HCT116 (cell line): Measurements from ENCODE around the gene ZNF148. TPM values are rescaled to one million over a fixed set of nuclear protein-coding genes. Genes with fewer than 3 reads are reported as not detected.

Experiments used
- ATAC-seq: fragments of 200-7000 bp; cut with Tn5 transposase; 2 replicates; pipeline ENCODE4 v1.9.1; 2020; ENCODE audit warnings: mild to moderate bottlenecking, moderate library complexity
- BruUV-seq: library from RNA; stranded (reverse); fragments of 400-500 nt; replicated peaks from 2 replicates; lab custom pipeline; 2021; lab: Mats Ljungman, UMichigan
- CTCF ChIA-PET: fragments of 300-600 bp; sonication (Branson Sonifier 250); formaldehyde crosslinking; loops from one replicate; lab custom pipeline; 2021; ENCODE audit warnings: antibody characterized with exemption; lab: Charles Lee
- POLR2A ChIA-PET: fragments of 300-600, 350-600 bp; sonication (Branson Sonifier 250); formaldehyde crosslinking; loops from one replicate; lab custom pipeline; 2021; ENCODE audit warnings: antibody characterized with exemption; lab: Charles Lee
- RAD21 ChIA-PET, 2 experiments: fragments of 300-600 bp; sonication (Branson Sonifier 250); formaldehyde crosslinking; loops; one replicate each; lab custom pipeline; 2023; ENCODE audit warnings: low total read pairs in 2 of 2; ENCODE audit not compliant: uncharacterized antibody in 2 of 2, unreplicated experiment in 2 of 2, low non-redundant PET in 1 of 2; lab: Charles Lee
- DNase-seq: peaks from one replicate; pipeline ENCODE4 v3.0.0-alpha.2; 2010; ENCODE audit warnings: low read depth, low spot score
- H2AFZ ChIP-seq: fragments of 200-600 bp; shearing (Covaris generic), sonication (generic); 2 replicates; pipeline ENCODE4 v1.6.1; 2017; ENCODE audit warnings: low read depth, mixed run types, mixed read lengths, antibody characterized with exemption, low read length; ENCODE audit not compliant: poor library complexity, severe bottlenecking
- H3K27ac ChIP-seq: 2 replicates; pipeline ENCODE4 v1.5.1; 2012; ENCODE audit warnings: low read depth, low read length
- H3K27me3 ChIP-seq: fragments of 200-600 bp; sonication (generic); 2 replicates; pipeline ENCODE4 v1.6.1; 2016; ENCODE audit warnings: mixed run types, low read length, mixed read lengths; ENCODE audit not compliant: insufficient read depth
- H3K36me3 ChIP-seq, 2 experiments: fragments of 200-500 bp in 1 of 2; fragments of 200-600 bp in 1 of 2; sonication (Bioruptor generic) in 1 of 2; sonication (generic) in 1 of 2; 2 replicates each; pipeline versions ENCODE4 v1.5.1 to v1.6.1; 2014 to 2016; ENCODE audit warnings: low read length in 2 of 2, inconsistent platforms in 1 of 2, mixed read lengths in 1 of 2, mixed run types in 1 of 2; ENCODE audit not compliant: insufficient read depth in 2 of 2, control insufficient read depth in 1 of 2
- H3K4me1 ChIP-seq, 2 experiments: fragments of 200-600 bp in 1 of 2; sonication (generic) in 1 of 2; 2 replicates each; pipeline versions ENCODE4 v1.5.1 to v1.6.1; 2012 to 2017; ENCODE audit warnings: low read length in 2 of 2, inconsistent platforms in 1 of 2, mild to moderate bottlenecking in 1 of 2, mixed read lengths in 1 of 2, mixed run types in 1 of 2, moderate library complexity in 1 of 2; ENCODE audit not compliant: insufficient read depth in 2 of 2, control insufficient read depth in 1 of 2
- H3K4me2 ChIP-seq: fragments of 200-600 bp; sonication (generic); 2 replicates; pipeline ENCODE4 v1.6.1; 2017; ENCODE audit warnings: mixed run types, low read length, mixed read lengths
- H3K4me3 ChIP-seq, 2 experiments: fragments of 200-600 bp in 1 of 2; sonication (generic) in 1 of 2; replicated peaks in 1 of 2; 2 replicates each; pipeline ENCODE4 v1.5.1; 2011 to 2016; ENCODE audit warnings: low read length in 2 of 2, control low read depth in 1 of 2, low read depth in 1 of 2, mild to moderate bottlenecking in 1 of 2, mixed read lengths in 1 of 2, mixed run types in 1 of 2
- H3K79me2 ChIP-seq: fragments of 200-600 bp; sonication (generic); 2 replicates; pipeline ENCODE4 v1.6.1; 2017; ENCODE audit warnings: mild to moderate bottlenecking, mixed run types, low read length, moderate library complexity, mixed read lengths; ENCODE audit not compliant: insufficient read depth
- H3K9ac ChIP-seq: fragments of 200-600 bp; sonication (generic); 2 replicates; pipeline ENCODE4 v1.6.1; 2016; ENCODE audit warnings: low read length, mixed read lengths
- H3K9me2 ChIP-seq: fragments of 200-600 bp; sonication (generic), shearing (Covaris generic); 2 replicates; pipeline ENCODE4 v1.6.1; 2017; ENCODE audit warnings: mixed run types, mild to moderate bottlenecking, moderate library complexity; ENCODE audit not compliant: insufficient read depth
- H3K9me3 ChIP-seq, 2 experiments: fragments of 200-500 bp in 1 of 2; fragments of 200-600 bp in 1 of 2; sonication (Bioruptor generic) in 1 of 2; sonication (generic) in 1 of 2; 2 replicates each; pipeline ENCODE4 v1.6.1; 2014 to 2017; ENCODE audit warnings: low read length in 2 of 2, mixed read lengths in 2 of 2, inconsistent platforms in 1 of 2, low read depth in 1 of 2, mild to moderate bottlenecking in 1 of 2, mixed run types in 1 of 2, moderate library complexity in 1 of 2; ENCODE audit not compliant: control insufficient read depth in 1 of 2, insufficient read depth in 1 of 2
- H4K20me1 ChIP-seq: fragments of 200-600 bp; sonication (generic), shearing (Covaris generic); 2 replicates; pipeline ENCODE4 v1.6.1; 2017; ENCODE audit warnings: mixed run types, mild to moderate bottlenecking, moderate library complexity; ENCODE audit not compliant: insufficient read depth
- EZH2 ChIP-seq: fragments of 200-600 bp; sonication (generic); IDR thresholded peaks from 2 replicates; pipeline ENCODE4 v1.6.1; 2017; ENCODE audit warnings: antibody characterized with exemption, mixed run types
- JUND ChIP-seq: IDR thresholded peaks from 2 replicates; pipeline ENCODE4 v1.6.1; 2012
- intact Hi-C: fragments of 100-400 bp; cut with micrococcal nuclease; formaldehyde crosslinking; loops from 2 replicates; pipeline ENCODE4 v1.10.0; 2022
- total RNA-seq: library from RNA; stranded (reverse); gene quantifications from one replicate; pipeline ENCODE4 v1.2.1, GENCODE V29; 2021; ENCODE audit not compliant: unreplicated experiment
- TF ChIP-seq, protein P1 (sequence below): IDR thresholded peaks from 2 replicates; pipeline ENCODE4 v1.6.1; 2011; ENCODE audit warnings: mild to moderate bottlenecking, low read length, moderate library complexity; ENCODE audit not compliant: insufficient replicate concordance; ENCODE audit errors: extremely low read depth

ZNF148 gene
- total RNA-seq, 1 experiment from 2014 or later, result 35.0 TPM

DNA sequence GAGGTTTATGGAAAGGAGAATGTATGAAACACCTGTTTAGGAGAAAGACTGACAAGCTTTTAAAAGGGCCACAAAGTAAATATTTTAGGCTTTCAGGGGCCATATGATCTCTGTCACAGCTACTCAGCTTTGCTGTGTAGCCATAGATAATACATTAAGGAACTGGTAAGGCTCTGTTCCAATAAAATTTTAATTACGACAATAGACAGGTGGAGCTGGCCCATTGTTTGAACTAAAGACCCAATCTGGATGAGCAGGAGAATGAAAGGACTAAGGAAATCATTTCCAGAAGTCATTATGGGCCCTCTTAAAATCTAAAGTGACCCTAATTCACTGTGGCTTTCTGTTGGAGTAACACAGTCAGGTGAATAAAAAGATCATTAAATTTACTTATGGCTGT lies 114.1 kb downstream of the ZNF148 start:
- no peak overlapping the region for H3K4me2 ChIP-seq
- BruUV-seq, result no TSS peak
- intact Hi-C loops, result no loop called here
- ChIA-PET CTCF (no interaction called here), POLR2A (no interaction called here), RAD21 (no interaction called here)
- no peaks in the 10 kb centered on the region for H3K9me2 ChIP-seq
- ATAC-seq (no peak), DNase-seq (no peak)
- H3K9me3 ChIP-seq, result 0 out of 4 replicates have a peak, but pooled peaks cover 0 to 5% of the 10 kb centered on the region in 2 experiments
- no peaks in the 10 kb centered on the region for H3K27me3 ChIP-seq
- no peak overlapping the region for H2AFZ ChIP-seq
- H4K20me1 ChIP-seq, result peaks cover 6% of the 10 kb centered on the region; the same call in 1 of the 2 replicates
- H3K36me3 ChIP-seq, result no peaks in the 10 kb centered on the region
- H3K4me1 ChIP-seq, result no peaks in the 10 kb centered on the region
- no peak overlapping the region for H3K27ac ChIP-seq
- no peak overlapping the region for H3K9ac ChIP-seq
- TF ChIP-seq JUND, result no peak
- no peak overlapping the region for H3K4me3 ChIP-seq
- H3K79me2 ChIP-seq, result peaks cover 6% of the 10 kb centered on the region

DNA sequence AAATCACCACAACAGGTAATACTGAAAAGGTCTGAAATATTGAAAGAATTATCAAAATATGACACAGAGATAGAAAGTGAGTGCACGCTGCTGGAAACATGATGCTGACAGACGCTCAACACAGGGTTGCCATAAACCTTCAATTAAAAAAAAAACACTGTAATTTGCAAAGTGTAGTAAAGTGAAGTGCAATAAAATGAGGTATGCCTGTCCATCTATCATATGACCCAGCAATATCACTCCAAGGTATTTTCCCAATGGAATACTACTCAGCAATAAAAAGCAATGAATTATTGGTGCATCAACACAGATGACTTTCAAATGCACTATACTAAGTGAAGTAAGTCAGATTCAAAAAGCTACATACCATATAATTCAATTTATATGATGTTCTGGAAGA lies 115.0 kb downstream of the ZNF148 start:
- Histone ChIP-seq H3K36me3 (no peaks in the 10 kb centered on the region), H3K9me3 (0 out of 4 replicates have a peak, but pooled peaks cover 0 to 5% of the 10 kb centered on the region in 2 experiments), H3K79me2 (peaks cover 6% of the 10 kb centered on the region), H3K4me1 (no peaks in the 10 kb centered on the region), H2AFZ (no peak overlapping the region), H3K27me3 (no peaks in the 10 kb centered on the region), H3K9me2 (no peaks in the 10 kb centered on the region), H3K9ac (no peak overlapping the region), H3K4me2 (no peak overlapping the region), H3K27ac (no peak overlapping the region), H3K4me3 (no peak overlapping the region), H4K20me1 (no peaks in the 10 kb centered on the region)
- no TSS peak for BruUV-seq
- intact Hi-C loops, result no loop called here
- CTCF ChIA-PET, result no interaction called here
- POLR2A ChIA-PET, result no interaction called here
- DNase-seq (no peak), ATAC-seq (no peak)
- TF ChIP-seq EZH2, result no peak
- TF ChIP-seq, protein P1, sequence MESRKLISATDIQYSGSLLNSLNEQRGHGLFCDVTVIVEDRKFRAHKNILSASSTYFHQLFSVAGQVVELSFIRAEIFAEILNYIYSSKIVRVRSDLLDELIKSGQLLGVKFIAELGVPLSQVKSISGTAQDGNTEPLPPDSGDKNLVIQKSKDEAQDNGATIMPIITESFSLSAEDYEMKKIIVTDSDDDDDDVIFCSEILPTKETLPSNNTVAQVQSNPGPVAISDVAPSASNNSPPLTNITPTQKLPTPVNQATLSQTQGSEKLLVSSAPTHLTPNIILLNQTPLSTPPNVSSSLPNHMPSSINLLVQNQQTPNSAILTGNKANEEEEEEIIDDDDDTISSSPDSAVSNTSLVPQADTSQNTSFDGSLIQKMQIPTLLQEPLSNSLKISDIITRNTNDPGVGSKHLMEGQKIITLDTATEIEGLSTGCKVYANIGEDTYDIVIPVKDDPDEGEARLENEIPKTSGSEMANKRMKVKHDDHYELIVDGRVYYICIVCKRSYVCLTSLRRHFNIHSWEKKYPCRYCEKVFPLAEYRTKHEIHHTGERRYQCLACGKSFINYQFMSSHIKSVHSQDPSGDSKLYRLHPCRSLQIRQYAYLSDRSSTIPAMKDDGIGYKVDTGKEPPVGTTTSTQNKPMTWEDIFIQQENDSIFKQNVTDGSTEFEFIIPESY, result no peak
- RAD21 ChIA-PET, result no interaction called here
